HuH-7 (cell line): ENCODE data around the gene HPSE2.

ENCODE experiments used
- DNase-seq: peaks from one replicate; pipeline ENCODE4 v3.0.0; 2011; ENCODE audit warnings: low spot score

The HPSE2 gene

DNA sequence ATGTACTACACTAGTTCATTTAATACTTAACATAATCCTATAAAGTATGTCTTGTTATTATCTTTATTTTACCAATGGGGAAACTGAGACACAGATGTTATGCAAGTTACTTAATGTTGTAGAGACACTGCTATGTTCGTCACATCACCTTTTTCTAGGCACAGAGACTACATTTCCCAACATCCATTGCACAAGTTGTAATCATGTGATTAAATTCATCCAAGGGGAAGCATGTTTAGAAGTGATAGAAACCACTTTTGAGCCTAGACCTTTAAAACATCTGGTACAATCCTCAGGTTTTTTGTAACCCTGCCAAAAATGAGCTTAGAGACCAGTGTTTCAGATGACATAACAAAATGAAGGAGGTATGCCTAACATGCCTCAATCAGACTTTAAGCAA lies 402.1 kb downstream of the HPSE2 start:
- DNase-seq, result no peak

DNA sequence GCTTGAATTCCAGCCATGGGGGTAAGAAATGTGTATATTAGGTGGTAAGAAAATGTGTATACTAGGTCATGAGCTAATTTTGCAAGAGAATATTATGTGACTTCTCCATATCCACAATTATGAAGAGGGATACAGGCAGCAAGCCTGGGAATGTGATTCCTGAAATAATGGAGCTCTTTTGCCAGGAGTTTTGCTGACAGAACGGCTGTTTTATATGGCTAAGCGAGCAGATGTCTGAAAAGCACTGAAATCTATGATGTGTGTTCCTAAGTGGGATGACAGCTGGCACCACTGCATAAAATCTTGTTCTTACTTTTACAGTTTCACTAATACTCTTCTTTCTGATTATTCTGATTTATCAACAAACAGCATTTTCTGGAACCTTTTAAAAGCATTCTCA lies 402.9 kb downstream of the HPSE2 start:
- no peak for DNase-seq

GRCh38 chr10:98832196-98832595 lies 403.5 kb downstream of the HPSE2 start:
- DNase-seq, result no peak

DNA sequence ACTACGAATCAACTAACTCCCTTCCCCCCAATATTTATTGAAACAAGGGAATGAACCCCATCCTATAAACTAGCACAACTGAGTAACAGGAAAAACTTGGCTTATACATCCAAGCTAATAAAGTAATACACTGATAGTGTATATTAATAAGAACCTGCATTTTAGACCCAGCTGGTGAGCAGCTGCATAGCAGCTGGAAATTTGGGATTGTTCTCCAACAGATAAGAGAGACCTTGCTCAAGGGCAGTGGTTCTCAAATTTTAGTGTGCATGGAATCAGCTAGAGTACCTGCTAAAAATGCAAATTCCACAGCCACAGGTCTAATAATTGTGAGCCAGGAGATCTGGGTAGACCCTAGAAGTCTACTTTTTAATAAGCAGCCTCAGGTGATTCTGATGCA lies 404.3 kb downstream of the HPSE2 start:
- DNase-seq, result no peak

GRCh38 chr10:98825741-98826140 lies 409.9 kb downstream of the HPSE2 start:
- DNase-seq, result no peak

DNA sequence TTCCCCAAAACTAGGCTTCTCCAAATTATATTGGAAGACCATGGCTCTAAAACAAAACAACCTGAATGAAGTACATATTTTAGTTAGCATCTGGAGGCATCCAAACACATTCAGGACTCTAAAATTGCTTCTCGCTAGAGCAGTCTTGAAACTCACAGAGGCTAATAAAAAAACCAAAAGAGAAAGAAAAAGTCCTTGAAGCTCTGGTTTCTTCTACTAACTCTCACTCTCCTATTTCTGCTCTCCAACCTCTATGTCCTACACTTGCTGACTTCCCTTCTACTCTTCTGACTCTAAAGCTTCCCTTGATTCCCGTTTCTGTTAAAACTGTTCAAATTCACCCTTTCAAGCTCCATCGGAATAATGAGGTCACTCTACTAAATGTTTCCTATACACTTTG lies 418.3 kb downstream of the HPSE2 start:
- no peak for DNase-seq

DNA sequence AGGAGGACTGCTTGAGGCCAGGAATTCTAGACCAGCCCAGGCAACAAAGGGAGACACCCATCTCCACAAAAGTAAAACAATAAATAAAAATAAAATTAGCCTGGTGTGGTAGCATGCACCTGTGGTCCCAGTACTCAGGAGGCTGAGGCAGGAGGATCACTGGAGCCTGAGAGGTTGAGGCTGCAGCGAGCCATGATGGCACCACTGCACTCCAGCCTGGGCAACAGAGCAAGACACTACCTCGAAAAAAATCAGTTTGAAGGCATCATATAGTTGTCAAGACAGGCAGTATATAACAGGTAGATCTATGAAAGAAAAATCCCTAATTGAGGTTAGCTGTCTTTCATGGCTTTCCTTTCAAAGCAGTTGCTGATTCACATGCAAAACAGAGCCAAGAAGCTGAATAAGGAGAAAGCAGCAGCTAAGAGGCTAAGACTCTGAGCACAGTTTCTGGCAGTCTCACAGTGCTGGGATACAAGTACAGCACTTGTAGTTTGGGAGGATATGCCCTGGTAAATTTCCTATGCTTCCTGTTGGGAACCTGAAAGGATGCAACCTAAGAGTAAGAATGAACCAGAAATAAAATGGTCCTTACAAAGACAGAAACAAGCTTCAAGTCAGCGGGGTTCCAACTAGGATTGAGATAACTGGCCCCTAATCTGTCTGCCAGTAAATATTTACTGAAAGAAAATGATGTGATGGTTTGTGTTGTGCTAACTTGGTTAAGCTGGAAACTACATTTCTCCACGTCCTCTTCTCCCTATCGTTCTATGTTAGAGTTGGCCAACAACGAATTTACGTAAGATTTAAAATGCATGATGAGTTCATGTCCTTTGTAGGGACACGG lies 420.4 kb downstream of the HPSE2 start:
- no peak for DNase-seq

GRCh38 chr10:98814470-98814869 lies 421.2 kb downstream of the HPSE2 start:
- DNase-seq, result no peak

DNA sequence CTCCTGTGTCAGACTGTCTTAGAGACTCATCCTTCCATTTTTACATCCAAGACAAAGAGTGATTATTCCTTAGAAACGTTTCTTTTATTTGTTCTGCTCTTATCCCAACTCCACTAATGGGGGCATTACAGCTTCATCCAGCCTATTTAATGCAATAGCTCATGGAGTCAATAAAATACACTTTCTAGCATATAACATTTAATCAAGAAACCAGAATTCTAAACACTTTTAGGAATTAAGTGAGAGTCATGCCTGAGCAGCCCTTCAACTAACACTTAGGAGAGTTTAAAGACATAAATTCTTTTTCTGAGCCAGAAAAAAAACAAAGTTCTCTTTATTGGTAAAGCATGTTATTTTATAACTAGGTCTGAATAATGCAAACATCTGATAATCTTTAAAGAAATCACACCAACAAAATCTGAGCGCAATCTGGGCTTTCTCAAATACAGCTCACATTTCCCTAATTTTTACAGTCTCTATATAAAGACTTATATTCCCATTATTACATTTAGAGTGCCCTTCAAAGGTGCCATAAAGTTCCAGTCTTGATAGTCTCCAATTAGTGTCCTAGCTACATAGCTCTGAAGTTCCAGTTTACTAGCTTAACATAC lies 427.3 kb downstream of the HPSE2 start:
- no peak for DNase-seq

DNA sequence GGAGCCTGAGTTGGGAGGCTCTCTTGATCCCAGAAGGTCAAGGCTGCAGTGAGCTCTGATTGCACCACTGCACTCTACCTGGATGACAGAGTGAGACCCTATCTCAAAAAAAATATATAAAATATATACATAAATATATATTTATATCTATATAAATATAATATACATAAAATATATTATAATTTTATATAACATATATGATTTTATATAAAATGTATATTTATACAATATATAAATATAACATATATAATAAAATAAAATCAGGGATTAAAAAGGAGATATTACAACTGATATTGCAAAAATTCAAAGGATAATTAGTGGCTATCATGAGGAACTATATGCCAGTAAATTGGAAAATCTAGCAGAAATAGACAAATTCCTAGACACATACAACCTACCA lies 435.4 kb downstream of the HPSE2 start:
- no peak for DNase-seq

DNA sequence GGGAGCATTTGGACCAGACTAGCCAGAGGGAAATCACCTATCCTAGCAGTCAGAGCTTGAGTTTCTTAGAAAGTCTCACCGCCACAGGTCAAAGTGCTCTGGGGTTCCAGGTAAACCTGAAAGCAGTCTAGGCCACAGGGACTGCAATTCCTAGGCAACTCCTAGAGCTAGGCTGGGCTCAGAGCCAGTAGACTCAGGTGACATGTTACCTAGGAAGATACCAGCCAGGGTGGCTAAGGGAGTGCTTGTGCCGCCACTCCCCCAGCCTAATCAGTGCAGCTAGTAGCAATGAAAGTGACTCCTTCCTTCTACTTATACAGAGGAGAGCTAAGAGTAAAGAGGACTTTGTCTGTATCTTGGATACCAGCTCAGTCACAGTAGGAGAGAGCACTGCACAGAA lies 440.2 kb downstream of the HPSE2 start:
- DNase-seq, result no peak

DNA sequence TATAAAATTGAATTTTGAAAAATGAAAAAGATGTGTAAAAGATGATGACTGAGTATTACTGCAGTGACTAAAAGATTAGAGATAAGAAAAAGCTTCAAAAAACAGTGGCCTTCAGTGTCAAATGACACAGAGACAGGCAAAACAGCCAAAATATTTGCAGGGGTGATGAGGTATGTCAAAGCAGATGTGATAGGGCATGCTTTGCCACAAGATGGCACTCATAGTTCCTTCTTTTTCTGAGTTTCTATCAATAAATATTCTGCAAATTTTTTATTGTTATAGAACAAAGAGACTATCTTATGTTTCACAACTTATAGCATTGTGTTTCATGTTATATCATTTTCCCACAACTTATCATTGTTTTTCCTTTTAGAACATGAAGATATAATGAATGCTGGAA lies 444.8 kb downstream of the HPSE2 start:
- DNase-seq, result peak; percentile 2

DNA sequence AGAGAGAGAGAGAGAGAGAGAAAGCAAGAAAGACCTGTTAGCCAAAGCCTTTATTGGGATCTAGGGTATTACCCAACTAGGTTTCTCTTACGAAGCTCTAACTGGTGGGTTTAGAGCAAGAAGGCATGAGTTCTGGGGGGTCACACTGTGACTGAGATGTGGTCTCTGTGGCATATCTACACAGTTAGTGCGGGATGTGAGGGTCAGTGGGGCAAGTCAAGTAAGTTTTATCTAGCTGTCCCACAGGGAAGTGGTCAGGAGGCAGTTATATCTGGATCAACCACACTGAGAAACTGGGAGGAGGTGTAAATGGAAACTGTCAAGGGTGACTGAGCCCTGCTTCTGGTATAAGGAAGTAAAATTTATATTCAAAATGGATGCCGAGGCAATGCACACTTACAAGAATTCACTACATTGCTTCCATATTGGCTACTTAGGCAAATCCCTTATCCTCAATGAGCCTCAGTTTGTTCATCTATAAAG lies 457.3 kb downstream of the HPSE2 start:
- DNase-seq, result no peak

DNA sequence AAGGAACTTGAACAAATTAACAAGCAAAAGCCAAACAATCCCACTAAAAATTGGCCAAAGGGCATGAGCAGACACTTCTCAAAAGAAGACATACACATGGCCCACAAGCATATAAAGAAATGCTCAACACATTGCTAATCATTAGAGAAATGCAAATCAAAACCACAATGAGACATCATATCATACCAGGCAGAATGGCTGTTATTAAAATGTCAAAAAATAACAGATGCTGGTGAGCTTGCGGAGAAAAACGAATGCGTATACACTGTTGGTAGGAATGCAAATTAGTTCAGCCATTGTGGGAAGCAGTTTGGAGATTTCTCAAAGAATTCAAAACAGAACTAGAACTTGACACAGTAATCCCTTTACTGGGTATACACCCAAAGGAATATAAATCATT lies 477.2 kb downstream of the HPSE2 start:
- DNase-seq, result no peak

- DNase-seq, result peak; percentile 6
Observed at GRCh38 chr10:98748298-98748697, 487.4 kb downstream of the HPSE2 start.

DNA sequence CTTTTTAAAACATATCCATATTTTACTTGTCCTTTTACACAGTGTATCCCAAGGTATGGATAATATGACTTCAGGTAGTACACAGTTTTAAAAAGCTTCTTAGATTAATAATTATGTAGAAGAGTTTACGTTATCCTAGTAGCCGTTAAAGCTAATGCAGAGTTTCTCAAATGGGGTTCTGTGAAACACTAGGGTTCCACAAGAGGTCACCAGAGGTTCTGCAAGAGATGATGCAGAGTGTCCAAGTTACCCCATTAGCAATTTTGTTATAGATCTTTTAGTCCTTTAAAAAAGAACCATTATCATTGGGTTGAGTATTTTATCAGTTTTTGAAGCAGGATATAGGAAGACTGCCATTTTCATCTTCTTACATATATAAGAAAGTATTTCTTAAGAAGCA lies 490.0 kb downstream of the HPSE2 start:
- DNase-seq, result no peak

GRCh38 chr10:98720551-98720950 lies 515.1 kb downstream of the HPSE2 start:
- DNase-seq, result no peak

DNA sequence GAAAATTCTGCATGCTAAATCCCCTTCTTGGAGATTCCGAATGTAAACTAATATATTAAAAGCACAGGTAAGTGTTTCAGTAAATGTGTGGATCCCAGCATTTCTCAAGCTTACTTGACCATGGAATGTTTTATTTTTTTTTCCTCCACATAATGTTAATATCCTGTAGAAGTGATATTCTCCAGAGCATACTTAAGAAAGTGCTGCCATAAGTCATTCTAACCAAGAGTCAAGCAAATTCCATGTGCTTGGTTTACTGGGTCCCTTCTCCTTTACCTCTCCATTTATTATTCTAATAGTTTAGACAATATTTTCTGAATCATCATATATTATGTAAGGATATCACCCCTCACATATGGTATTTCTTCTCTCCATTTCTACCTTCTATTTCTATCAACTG lies 522.1 kb downstream of the HPSE2 start:
- no peak for DNase-seq

- no peak for DNase-seq
Observed at GRCh38 chr10:98696516-98696915, 539.1 kb downstream of the HPSE2 start.

DNA sequence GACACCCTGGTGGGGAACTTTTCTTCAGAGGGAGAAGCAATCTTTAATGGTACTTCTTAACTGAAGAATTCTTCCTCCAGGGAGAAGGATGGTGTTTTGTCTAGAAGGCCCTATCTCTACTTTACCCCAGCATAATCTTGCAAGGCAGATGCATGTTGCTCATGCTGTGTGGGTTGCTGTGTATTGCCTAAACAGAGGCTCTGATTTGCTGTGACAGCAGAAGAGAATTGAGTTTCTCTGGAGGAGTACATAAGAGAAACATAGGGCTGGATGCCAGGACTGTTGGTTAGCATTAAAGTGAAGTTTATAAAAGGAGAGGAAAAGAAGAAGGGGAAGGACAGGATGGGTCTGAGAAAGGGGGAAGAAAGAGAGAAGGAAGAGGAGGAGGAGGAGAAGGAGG lies 540.8 kb downstream of the HPSE2 start:
- DNase-seq, result no peak

DNA sequence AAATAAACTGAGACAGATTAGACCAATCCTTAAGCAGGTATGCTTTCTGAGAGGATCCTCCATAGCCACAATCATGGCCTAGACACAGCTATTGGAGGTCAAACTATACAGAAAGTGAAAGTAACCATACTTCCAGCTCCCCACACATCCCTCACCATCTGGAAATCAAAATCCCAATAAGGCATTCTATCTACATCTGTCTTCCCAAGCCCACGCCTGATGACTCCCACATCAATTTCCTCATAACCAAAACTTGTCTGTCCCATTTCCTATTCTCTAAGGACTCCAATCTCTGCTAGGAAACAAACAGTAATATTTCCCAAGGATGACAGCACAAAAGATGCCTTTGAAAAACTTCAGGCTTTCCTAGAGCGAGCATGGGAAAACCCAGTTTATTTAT lies 541.6 kb downstream of the HPSE2 start:
- no peak for DNase-seq

DNA sequence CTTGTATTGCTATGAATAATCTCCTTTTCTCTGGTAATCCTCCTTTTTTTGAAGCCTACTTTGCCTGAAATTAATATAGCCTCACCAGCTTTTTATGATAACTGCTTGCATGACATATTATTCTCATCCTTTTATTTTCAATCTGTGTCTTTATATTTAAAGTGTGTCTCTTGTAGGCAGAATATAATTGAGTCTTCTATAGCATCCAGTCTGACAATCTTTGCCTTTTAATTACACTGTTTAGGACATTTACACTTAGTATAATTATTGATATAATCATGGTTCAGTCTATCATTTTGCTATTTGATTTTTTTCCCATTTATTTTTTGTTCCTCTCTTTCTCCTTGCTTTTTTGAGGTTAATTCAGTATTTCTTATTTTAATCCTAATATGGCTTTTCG lies 548.0 kb downstream of the HPSE2 start:
- no peak for DNase-seq

GRCh38 chr10:98684019-98684899 lies 551.4 kb downstream of the HPSE2 start:
- DNase-seq, result no peak
